ENCODE data around the gene ZNF30. TPM values are rescaled to one million over a fixed set of nuclear protein-coding genes. Genes with fewer than 3 reads are reported as not detected.

The ZNF30 gene
- total and polyA plus RNA-seq, 4 donors: 1.3 to 1.8 (median 1.7) TPM

DNA sequence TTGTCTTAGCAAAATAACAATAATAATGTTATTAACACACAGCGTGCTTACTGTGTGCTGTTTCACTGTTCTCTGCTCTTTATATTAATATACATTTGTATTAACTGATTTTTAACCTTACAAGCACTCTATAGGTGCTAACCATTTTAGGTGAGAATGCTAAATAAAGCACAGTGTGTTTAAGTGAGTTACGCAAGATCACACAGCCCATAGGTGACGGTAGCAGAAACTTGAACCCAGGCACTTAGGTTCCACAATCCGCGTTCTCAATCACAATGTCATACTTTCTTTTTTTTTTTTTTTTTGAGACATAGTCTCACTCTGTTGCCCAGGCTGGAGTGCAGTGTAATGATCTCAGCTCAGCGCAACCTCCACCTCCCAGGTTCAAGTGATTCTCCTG lies 5.8 kb downstream of the ZNF30 start:
- H3K4me3 ChIP-seq (ENCODE audit: low read depth in 1 of 3, low read length in 3 of 3): no peak overlapping the region
- DNase-seq (ENCODE audit: low spot score): no peak
- no peaks in the 10 kb centered on the region for H3K27me3 ChIP-seq (ENCODE audit: control insufficient read depth in 4 of 4, insufficient read depth in 4 of 4, low read length in 3 of 4)
- WGBS: 99% methylated on average over 6 of the region's 6 CpGs
- H3K36me3 ChIP-seq (ENCODE audit: control insufficient read depth in 4 of 4, insufficient read depth in 3 of 4, low read depth in 1 of 4, low read length in 3 of 4): peaks cover 14 to 60% (median 45%) of the 10 kb centered on the region in 4 donors
- no peak overlapping the region for H3K27ac ChIP-seq (ENCODE audit: low read depth in 1 of 2, low read length in 2 of 2)
- H3K9ac ChIP-seq (ENCODE audit: low read depth in 1 of 2, low read length in 2 of 2): no peak overlapping the region
- TF ChIP-seq SP1 (IDR thresholded peaks at IDR 0.05) (no peak), GABPA (IDR thresholded peaks at IDR 0.05 in 1 of 2, conservative IDR thresholded peaks at IDR 0.05 in 1 of 2) (no peak), RAD21 (IDR thresholded peaks at IDR 0.05) (no peak), NR2F2 (IDR thresholded peaks at IDR 0.05) (no peak), RXRA (IDR thresholded peaks at IDR 0.05) (no peak), YY1 (IDR thresholded peaks at IDR 0.05) (no peak), TAF1 (conservative IDR thresholded peaks at IDR 0.05) (no peak), JUND (IDR thresholded peaks at IDR 0.05) (no peak), HNF4A (conservative IDR thresholded peaks at IDR 0.05) (no peak), FOXA1 (IDR thresholded peaks at IDR 0.05) (no peak), HNF4G (IDR thresholded peaks at IDR 0.05) (no peak), EGR1 (IDR thresholded peaks at IDR 0.05; ENCODE audit: low read depth in 2 of 2) (no peak)
- TF ChIP-seq, protein P1, sequence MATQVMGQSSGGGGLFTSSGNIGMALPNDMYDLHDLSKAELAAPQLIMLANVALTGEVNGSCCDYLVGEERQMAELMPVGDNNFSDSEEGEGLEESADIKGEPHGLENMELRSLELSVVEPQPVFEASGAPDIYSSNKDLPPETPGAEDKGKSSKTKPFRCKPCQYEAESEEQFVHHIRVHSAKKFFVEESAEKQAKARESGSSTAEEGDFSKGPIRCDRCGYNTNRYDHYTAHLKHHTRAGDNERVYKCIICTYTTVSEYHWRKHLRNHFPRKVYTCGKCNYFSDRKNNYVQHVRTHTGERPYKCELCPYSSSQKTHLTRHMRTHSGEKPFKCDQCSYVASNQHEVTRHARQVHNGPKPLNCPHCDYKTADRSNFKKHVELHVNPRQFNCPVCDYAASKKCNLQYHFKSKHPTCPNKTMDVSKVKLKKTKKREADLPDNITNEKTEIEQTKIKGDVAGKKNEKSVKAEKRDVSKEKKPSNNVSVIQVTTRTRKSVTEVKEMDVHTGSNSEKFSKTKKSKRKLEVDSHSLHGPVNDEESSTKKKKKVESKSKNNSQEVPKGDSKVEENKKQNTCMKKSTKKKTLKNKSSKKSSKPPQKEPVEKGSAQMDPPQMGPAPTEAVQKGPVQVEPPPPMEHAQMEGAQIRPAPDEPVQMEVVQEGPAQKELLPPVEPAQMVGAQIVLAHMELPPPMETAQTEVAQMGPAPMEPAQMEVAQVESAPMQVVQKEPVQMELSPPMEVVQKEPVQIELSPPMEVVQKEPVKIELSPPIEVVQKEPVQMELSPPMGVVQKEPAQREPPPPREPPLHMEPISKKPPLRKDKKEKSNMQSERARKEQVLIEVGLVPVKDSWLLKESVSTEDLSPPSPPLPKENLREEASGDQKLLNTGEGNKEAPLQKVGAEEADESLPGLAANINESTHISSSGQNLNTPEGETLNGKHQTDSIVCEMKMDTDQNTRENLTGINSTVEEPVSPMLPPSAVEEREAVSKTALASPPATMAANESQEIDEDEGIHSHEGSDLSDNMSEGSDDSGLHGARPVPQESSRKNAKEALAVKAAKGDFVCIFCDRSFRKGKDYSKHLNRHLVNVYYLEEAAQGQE (IDR thresholded peaks at IDR 0.05): no peak
- TF ChIP-seq, protein P2, sequence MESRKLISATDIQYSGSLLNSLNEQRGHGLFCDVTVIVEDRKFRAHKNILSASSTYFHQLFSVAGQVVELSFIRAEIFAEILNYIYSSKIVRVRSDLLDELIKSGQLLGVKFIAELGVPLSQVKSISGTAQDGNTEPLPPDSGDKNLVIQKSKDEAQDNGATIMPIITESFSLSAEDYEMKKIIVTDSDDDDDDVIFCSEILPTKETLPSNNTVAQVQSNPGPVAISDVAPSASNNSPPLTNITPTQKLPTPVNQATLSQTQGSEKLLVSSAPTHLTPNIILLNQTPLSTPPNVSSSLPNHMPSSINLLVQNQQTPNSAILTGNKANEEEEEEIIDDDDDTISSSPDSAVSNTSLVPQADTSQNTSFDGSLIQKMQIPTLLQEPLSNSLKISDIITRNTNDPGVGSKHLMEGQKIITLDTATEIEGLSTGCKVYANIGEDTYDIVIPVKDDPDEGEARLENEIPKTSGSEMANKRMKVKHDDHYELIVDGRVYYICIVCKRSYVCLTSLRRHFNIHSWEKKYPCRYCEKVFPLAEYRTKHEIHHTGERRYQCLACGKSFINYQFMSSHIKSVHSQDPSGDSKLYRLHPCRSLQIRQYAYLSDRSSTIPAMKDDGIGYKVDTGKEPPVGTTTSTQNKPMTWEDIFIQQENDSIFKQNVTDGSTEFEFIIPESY (IDR thresholded peaks at IDR 0.05): no peak
- TF ChIP-seq, protein P3, sequence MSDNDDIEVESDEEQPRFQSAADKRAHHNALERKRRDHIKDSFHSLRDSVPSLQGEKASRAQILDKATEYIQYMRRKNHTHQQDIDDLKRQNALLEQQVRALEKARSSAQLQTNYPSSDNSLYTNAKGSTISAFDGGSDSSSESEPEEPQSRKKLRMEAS (IDR thresholded peaks at IDR 0.05): no peak
- TF ChIP-seq, protein P4, sequence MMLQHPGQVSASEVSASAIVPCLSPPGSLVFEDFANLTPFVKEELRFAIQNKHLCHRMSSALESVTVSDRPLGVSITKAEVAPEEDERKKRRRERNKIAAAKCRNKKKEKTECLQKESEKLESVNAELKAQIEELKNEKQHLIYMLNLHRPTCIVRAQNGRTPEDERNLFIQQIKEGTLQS (IDR thresholded peaks at IDR 0.05): no peak
- TF ChIP-seq, protein P5, sequence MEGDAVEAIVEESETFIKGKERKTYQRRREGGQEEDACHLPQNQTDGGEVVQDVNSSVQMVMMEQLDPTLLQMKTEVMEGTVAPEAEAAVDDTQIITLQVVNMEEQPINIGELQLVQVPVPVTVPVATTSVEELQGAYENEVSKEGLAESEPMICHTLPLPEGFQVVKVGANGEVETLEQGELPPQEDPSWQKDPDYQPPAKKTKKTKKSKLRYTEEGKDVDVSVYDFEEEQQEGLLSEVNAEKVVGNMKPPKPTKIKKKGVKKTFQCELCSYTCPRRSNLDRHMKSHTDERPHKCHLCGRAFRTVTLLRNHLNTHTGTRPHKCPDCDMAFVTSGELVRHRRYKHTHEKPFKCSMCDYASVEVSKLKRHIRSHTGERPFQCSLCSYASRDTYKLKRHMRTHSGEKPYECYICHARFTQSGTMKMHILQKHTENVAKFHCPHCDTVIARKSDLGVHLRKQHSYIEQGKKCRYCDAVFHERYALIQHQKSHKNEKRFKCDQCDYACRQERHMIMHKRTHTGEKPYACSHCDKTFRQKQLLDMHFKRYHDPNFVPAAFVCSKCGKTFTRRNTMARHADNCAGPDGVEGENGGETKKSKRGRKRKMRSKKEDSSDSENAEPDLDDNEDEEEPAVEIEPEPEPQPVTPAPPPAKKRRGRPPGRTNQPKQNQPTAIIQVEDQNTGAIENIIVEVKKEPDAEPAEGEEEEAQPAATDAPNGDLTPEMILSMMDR (IDR thresholded peaks at IDR 0.05; ENCODE audit: low read depth, low read length, missing input control): no peak
- H3K4me1 ChIP-seq (ENCODE audit: control insufficient read depth in 4 of 4, insufficient read depth in 4 of 4, low read length in 3 of 4): peaks cover 2 to 4% (median 4%) of the 10 kb centered on the region in 4 donors
- peaks cover 0 to 20% (median 5%) of the 10 kb centered on the region in 4 donors for H3K9me3 ChIP-seq (ENCODE audit: control insufficient read depth in 4 of 4, low read length in 3 of 4)
